ENCODE measurements around the gene OR5H2.

The OR5H2 gene

GRCh38 chr3:98282205-98282604 lies at the start of gene OR5H2:
OR5H2 (plus strand) TSS chr3:98282505; CDS start chr3:98282903, 398 bp downstream.
- no peak for DNase-seq (ENCODE audit: low read depth, low spot score)

- DNase-seq (ENCODE audit: low read depth, low spot score) = no peak
Measured at GRCh38 chr3:98233468-98233867, 48.8 kb upstream of the OR5H2 start.

GRCh38 chr3:98240131-98240530 lies 42.2 kb upstream of the OR5H2 start:
- no peak for DNase-seq (ENCODE audit: low read depth, low spot score)

- no peak for DNase-seq (ENCODE audit: low read depth, low spot score)
Measured at GRCh38 chr3:98242155-98242554, 40.1 kb upstream of the OR5H2 start.

GRCh38 chr3:98243843-98244242 lies 38.5 kb upstream of the OR5H2 start:
- DNase-seq (ENCODE audit: low read depth, low spot score) = no peak

GRCh38 chr3:98246142-98246541 lies 36.2 kb upstream of the OR5H2 start:
- no peak for DNase-seq (ENCODE audit: low read depth, low spot score)

- peak; percentile 7 for DNase-seq (ENCODE audit: low read depth, low spot score)
Measured at GRCh38 chr3:98256026-98256425, 26.3 kb upstream of the OR5H2 start.

- DNase-seq (ENCODE audit: low read depth, low spot score) = peak; percentile 12
Measured at GRCh38 chr3:98259707-98260106, 22.6 kb upstream of the OR5H2 start.

GRCh38 chr3:98262046-98262445 lies 20.3 kb upstream of the OR5H2 start:
- DNase-seq (ENCODE audit: low read depth, low spot score) = no peak

GRCh38 chr3:98263944-98264343 lies 18.4 kb upstream of the OR5H2 start, which contains the start of gene OR5H6:
OR5H6 (plus strand) TSS chr3:98264244; CDS start chr3:98264333, 89 bp downstream.
- DNase-seq (ENCODE audit: low read depth, low spot score) = no peak

GRCh38 chr3:98269846-98270245 lies 12.5 kb upstream of the OR5H2 start:
- DNase-seq (ENCODE audit: low read depth, low spot score) = no peak

GRCh38 chr3:98272126-98272525 lies 10.2 kb upstream of the OR5H2 start:
- no peak for DNase-seq (ENCODE audit: low read depth, low spot score)

- DNase-seq (ENCODE audit: low read depth, low spot score) = no peak
Measured at GRCh38 chr3:98274914-98275313, 7.4 kb upstream of the OR5H2 start.

GRCh38 chr3:98290916-98291315 lies 8.6 kb downstream of the OR5H2 start:
- no peak for DNase-seq (ENCODE audit: low read depth, low spot score)

GRCh38 chr3:98291332-98291957 lies 9.1 kb downstream of the OR5H2 start:
- DNase-seq (ENCODE audit: low read depth, low spot score) = no peak

GRCh38 chr3:98322101-98322500 lies 39.8 kb downstream of the OR5H2 start:
- no peak for DNase-seq (ENCODE audit: low read depth, low spot score)

- DNase-seq (ENCODE audit: low read depth, low spot score) = no peak
Measured at GRCh38 chr3:98322686-98323085, 40.4 kb downstream of the OR5H2 start.

GRCh38 chr3:98323425-98323824 lies 41.1 kb downstream of the OR5H2 start:
- DNase-seq (ENCODE audit: low read depth, low spot score) = no peak

- DNase-seq (ENCODE audit: low read depth, low spot score) = peak; percentile 60
Measured at GRCh38 chr3:98325055-98325454, 42.8 kb downstream of the OR5H2 start.

- DNase-seq (ENCODE audit: low read depth, low spot score) = no peak
Measured at GRCh38 chr3:98326105-98326893, 44.0 kb downstream of the OR5H2 start.

- no peak for DNase-seq (ENCODE audit: low read depth, low spot score)
Measured at GRCh38 chr3:98326945-98327344, 44.6 kb downstream of the OR5H2 start.

GRCh38 chr3:98328933-98329332 lies 46.6 kb downstream of the OR5H2 start:
- no peak for DNase-seq (ENCODE audit: low read depth, low spot score)

Measured in iPS DF 19.7 (cell line).